IPS DF 19.7 (cell line): Measurements from ENCODE around the gene MED26.
"Not testable (repeated sequence)": the region's sequence is repeated elsewhere in the genome, so short reads cannot be mapped to it uniquely, and the experiment has no call there.

Experiments
- DNase-seq: peaks from one replicate; pipeline ENCODE4 v3.0.0-alpha.2; 2013; ENCODE audit warnings: low read depth, low spot score

Gene MED26

DNA sequence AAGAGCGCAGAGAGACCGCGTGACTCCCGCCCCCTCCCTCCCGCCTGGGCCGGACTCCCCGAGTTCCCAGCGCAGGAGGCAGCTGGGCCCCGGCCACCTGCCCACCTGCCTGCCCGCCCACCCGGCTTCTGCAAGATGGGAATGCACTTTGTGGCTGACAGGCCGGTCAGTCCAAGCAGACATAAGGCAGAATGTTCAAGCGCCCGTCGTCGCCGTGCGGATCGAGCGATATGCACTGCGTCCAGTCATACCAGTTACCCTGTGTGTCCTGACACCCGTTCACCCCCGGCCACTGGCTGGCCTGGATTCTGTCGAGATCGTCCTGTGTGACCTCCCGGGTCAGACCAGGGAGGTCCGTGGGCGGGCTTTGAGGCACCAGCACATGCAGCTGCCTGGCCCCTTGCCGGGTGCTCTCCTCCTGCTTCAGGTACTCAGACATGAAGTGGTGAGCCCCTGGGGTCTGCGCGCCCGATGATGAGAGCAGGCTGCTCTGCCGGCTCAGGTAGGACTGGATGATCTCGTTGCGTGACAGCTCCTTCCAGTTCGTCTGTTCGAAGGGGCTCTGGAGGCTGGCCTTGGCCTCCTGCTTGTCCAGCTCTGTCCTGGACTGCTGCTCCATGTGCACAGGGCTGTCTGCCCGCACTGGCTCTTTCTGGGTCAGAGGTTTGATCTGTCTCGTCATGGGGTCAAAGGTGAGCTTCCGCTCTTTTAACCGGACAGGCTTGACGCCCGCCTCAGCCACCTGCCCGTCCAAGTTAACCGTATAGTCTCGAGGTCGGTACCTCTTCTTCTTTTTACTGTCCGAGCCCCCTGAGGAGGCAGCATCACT lies 51.9 kb downstream of the MED26 start:
- no peak for DNase-seq

DNA sequence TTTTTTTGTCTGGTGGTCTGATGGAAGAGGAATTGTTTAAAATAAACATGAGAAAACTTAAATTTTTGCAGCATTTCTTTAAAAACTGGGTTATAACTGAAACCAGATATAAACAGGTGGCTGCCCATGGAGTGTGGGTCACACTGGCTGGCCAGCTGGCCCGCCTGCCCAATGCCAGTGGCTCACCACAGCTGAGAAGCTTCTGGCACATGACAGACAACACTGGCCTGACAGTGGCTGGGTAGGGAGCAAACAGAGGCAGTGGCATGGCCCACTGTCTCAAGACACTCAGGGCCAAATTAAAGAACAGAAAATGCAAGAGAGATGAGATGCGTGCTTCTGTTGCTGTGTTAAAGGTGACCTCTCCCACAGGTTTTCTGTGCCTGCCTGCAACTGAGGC lies 52.7 kb downstream of the MED26 start:
- DNase-seq: no peak

DNA sequence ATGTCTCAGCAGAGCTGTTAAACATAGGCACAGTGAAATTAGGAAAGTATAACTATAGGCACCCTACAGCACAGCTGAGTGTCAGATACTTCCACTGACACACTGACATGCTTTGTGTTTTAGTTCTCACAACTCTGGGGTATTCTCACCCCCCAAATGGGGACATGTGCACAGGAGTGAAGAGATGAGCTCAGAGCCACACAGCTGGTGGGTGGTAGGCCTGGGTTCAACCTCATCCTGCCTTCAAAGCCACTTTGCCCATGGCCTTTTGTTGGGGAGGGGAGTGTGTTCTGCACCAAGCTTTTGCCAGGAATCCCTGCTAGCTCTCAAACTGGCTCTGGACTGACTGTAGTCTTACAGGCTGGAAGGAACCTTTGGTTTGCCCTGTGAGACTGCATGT lies 54.1 kb downstream of the MED26 start:
- no peak for DNase-seq

DNA sequence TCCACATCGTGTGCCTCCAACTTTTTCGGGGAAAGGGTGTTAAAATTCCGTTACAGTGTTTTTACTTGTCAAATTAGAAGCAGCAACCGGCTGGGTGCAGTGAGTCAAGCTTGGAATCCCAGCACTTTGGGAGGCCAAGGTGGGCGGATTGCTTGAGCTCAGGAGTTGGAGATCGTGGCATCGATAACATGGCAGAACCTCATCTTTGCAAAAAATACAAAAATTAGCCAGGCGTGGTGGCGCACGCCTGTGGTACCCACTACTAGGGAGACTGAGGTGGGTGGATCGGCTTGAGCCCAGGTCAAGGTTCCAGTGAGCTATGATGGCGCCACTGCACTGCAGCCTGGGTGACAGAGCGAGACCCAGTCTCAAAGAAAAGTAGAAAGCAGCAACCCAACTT lies 54.7 kb downstream of the MED26 start:
- no peak for DNase-seq

DNA sequence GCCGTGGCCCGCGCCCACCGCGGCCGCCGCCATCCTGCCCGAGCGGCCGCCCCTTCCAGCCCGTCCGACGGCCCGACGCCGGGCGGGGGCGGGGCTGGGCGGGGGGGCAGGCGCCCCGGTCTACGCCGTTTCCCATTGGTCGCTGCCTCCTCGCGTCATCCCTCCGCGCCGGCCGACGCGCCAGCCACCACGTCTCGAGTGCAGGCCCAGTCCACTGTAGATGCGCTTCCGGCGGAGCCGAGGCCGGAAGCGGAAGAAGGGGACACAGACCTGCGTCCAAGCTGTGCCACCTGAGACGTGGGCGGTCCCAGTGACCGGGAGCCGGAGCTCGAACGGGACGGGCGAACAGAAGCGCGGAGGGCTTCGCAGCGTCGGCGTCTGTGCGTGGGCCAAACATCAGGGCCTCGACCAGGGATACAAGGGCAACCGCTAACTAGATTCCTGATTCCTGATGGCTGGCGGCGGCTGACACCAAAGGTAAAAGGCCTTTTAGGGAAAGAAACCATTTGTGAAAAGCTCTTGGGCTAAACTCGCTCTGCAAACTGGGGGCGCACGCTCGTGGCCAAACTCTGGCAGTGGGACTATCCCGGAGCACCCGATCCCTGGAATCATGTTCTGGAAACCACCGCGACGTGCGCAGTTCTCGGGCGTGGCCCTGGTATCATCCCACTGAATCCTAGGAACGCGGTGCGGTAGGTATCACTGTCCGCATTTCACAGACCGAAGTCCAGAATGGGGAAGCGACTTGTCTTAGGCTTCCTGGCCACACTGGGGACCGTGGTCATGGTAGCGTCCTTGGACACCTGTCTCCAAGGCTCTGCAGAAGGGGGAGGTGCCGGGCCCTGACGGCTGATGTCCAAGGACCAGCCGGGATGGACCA lies 55.4 kb downstream of the MED26 start, which contains the start of gene SLC35E1:
SLC35E1 (minus strand) TSS at position 84 of the 880 bp plus-strand sequence; CDS start at position 33, 51 bp downstream.
- DNase-seq: peak; percentile 88

DNA sequence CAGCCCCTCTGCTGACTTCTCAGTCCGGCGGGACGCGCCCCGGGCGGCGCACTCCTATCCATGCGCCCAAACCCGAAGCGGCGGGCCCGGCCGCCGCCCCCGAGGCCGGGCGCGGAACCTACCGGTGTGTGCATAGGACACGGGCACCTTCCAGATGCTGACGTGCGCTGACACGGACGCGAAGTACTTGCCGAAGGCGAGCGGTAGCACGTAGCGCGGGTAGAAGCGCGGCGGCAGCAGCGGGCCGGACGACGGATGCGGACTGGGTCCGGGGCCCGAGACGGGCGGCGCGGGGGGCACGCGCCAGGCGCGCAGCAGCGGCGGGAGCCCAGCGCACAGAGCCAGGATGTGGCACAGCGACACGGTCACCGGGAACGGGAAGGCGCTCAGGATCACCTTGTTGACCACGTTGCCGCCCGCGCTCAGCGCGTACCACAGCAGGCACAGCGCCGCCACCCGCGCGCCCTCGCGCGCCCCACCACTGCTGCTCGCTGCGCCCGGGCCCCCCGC lies 56.1 kb downstream of the MED26 start:
- no peak for DNase-seq

DNA sequence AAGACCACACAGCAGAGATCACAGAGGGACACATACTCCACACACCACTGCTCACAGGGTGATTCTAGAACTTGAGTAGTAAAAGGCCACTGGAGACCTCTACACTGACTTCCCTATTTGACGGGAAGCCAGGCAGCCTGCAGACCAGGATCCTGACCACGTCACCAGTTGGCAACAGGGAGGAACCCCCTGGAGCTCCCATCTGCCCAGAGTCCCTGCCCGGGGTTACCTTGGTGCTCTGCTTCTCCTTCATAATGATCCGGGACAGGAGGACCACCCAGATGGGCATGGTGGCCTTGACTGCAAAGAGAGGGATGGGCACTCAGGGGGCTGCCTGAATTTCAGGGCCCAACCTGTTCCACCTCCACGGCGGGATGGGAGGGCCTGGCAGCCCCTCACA lies 56.7 kb downstream of the MED26 start:
- no peak for DNase-seq

DNA sequence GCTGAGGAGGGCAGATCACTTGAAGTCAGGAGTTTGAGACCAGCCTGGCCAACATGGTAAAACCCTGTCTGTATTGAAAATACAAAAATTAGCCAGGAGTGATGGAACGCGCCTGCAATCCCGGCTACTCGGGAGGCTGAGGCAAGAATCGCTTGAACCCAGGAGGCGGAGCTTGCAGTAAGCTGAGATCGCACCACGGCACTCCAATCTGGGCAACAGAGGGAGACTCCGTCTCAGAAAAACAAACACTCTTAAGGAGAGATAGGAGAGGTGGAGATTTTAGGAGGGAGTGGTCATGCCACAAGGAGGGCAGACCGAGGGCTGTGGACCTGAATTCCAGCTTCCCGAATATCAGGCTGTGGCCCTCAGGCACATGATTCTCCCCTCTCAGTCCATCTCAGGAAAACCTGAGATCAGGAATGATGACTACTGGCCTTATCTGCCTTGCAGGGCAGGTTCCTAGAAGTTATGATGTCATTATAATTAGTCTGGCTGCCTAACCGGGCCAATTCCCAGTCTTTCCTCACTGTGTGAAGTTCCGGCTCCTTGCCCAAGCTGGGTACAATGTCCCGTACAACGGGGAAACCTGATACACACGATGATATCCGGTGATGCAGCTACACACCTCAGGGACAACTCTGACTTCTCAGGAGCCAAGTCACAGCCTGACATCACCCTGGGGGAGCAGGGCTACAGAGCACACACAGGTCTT lies 58.2 kb downstream of the MED26 start:
- DNase-seq: no peak

DNA sequence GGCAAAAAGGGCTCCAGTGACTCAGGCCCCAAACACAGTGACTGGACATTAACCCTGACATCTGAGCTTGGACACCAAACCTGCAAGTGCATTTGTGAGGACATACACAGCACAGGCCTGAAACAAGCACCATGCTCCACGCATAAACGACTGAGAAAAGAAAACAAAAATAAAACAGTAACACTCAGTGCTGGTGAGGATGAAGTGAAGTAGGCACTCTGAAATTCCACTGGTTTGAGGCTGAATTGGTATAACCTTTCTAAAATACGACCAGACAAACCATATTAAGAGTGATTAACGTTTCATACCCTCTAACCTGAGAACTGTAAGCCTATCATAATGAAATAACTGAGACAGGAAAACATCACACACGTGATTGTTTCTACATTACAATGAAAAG lies 61.3 kb downstream of the MED26 start:
- no peak for DNase-seq

DNA sequence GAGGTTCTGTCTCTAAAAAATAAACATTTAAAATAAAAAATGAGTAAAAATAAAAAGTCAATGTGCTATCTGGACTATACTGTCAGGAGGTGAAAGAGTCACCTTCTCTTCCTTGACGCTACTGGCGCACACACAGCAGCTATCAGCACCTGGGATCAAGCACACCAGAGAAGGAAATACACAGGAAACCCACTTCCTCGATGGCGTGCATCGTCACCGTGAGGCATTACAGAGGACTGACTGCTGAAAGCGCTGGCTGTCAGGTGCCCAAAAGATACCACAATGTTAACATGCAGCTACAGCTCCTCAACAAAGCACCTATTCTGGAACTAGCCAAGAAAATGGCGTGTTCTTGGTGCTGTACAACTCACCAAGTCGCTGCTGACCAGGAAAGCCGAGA lies 61.8 kb downstream of the MED26 start:
- DNase-seq: no peak

DNA sequence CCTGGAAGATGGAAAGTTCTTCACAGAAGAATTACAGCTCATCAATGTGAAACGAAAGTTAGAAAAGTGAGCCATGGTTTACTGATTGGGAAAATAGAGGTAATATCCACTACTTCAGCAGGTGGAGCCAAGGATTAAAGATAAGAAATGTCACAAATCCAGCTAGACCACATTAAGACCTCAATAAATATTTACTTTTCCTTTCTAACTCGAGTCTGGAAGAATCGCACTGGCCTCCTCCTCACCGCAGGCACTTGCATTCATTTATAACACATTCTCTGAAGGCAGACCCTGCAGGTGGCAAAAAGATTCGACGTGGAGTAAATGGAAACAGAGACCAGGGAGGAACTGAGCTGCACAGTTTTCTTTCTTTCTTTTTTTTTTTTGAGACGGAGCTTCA lies 63.2 kb downstream of the MED26 start:
- DNase-seq: no peak

DNA sequence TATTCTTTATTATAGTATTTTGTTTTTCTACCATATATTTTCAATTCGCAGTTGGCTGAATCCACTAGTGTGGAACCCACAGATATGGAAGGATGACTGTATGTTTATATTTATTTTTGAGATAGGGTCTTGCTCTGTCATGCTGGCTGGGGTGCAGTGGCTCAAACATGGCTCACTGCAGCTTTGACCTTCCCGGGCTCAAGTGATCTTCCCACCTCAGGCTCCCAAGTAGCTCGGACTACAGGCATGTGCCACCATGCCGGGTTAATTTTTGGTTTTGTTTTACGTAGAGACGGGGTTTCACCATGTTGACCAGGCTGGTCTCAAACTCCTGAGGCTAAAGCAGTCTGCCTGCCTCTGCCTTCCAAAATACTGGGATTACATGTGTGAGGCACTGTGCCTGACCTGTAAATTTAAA lies 65.4 kb downstream of the MED26 start:
- DNase-seq: no peak

DNA sequence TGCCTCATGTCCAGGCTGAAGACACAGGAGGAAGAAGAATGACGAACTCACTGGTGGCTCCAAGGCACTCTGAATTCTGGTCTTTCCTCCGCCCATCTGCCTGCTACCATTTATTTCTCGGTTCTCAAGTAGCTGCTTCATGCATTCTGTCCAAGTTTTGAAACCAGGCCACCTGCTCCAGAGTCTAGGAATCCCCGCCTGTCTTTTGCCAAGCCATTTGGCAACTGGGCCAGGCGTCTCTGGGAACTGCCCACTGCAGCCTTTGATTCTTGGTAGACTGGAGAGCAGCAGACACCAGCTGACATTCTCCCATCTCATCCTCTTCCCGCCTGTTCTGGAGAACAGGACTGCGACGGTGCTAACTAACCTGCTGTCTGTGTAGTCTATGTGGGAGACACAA lies 66.6 kb downstream of the MED26 start:
- DNase-seq: no peak

DNA sequence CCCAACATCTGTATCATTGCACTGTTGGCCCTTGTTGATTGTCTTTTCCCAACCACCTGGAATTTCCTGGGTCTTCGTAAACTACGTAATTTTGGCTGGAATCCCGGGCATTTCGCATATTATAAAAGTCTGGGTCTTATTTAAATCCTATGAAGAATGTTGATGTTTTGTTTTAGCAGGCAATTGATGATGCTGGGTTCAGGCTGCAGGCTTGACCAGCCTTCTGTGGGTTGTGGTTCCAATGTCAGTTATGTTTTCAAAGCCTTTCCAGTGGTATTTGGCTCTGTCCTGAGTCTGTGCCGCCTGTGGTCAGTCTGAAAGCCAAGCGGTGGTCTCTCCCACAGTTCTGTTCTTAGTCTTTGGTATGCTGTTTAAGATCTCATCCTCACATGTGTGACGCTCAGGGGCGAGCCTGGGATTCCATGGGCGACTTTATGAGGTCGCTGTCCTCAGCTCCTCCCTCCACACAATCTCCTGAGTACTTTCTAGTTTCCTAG lies 68.2 kb downstream of the MED26 start:
- DNase-seq: no peak

DNA sequence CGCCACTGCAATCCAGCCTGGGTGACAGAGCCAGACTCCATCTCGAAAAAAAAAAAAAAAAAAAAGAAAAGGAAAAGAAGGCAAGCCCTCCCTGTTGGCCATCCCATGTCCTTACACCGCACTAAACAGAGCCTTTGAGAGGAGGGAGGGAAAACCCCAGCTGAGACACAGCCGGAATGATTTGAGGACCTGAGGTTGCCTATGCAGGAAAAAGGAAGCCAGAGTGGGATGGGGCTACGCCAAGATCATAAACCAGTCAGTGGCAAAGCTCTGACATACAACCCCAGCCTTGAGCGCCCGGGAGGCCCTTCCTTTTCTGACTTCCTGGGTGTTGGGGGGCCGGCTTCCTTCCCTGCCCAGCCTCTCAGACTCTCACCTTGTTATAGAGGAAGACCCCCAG lies 73.2 kb downstream of the MED26 start:
- no peak for DNase-seq

DNA sequence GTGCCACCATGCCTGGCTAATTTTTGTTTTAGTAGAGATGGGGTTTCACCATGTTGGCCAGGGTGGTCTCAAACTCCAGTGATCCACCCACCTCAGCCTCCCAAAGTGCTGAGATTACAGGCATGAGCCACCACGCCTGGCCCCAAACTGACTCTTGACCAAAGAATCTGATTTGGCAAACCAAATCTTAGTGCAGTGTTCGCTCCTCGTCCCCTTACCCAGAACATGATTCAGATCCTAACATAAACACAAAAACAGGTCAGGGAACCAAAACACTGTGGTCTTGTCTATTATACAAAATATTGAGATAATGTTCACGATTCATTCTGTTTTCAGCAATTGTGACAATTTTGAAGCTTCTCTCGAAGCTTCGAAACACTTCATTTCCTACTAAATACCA lies 76.1 kb downstream of the MED26 start:
- not testable (repeated sequence) for DNase-seq

DNA sequence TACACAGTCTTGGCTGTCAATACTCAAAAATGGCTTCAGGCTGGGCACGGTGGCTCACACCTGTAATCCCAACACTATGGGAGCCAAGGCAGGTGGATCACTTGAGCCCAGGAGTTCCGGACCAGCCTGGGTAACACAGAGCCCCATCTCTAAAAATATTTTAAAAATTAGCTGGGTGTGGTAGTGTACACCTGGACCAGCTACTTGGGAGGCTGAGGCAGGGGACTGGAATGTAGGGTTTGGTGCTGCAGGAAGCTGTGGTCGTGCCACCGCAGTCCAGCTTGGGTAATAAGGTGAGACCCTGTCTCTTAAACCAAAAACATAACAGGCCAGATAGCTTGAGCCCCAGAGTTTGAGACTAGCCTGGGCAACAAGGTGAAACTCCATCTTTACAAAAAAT lies 79.0 kb downstream of the MED26 start:
- DNase-seq: no peak

DNA sequence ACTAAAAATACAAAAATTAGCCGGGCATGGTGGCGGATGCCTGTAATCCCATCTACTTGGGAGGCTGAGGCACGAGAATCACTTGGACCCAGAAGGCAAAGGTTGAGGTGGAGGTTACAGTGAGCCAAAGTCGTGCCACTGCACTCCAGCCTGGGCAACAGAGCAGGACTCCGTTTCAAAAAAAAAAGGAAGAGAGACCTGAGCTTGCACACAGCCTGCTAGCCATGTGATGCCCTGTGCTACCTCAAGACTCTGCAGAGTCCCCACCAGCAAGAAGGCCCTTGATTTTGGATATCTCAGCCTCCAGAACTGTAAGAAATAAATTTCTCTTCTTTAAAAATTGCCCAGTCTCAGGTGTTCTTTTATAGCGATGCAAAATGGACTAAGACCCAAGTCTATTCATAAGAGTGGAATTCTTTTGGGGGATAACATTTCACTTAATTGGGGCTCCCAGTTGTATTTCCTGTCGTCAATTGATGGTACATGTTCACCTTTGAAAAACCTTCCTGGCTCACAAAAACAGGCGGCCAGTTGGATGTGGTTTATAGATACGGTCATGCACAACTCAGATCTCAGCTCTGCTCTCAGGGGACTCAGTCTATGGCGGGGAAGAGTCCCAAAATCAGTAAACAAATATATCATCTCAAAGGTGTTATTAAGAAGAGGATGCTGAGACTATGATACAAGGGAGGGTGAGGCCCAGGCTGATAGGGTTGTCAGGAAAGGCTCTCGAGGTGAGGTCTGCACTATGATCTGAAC lies 83.4 kb downstream of the MED26 start:
- no peak for DNase-seq

DNA sequence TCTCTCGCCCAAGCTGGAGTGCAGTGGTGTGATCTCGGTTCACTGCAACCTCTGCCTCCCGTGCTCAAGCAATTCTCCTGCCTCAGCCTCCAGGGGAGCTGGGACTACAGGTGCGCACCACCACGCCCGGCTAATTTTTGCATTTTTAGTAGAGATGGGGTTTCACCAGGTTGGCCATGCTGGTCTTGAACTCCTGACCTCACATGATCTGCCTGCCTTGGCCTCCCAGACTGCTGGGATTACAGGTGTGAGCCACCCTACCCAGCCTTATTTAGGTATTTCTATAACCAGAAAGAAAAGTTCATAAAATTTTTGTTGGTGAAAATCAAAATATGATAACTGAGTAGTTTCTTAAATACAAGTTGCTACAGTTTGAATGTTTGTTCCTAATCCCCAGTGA lies 84.3 kb downstream of the MED26 start:
- not testable (repeated sequence) for DNase-seq

DNA sequence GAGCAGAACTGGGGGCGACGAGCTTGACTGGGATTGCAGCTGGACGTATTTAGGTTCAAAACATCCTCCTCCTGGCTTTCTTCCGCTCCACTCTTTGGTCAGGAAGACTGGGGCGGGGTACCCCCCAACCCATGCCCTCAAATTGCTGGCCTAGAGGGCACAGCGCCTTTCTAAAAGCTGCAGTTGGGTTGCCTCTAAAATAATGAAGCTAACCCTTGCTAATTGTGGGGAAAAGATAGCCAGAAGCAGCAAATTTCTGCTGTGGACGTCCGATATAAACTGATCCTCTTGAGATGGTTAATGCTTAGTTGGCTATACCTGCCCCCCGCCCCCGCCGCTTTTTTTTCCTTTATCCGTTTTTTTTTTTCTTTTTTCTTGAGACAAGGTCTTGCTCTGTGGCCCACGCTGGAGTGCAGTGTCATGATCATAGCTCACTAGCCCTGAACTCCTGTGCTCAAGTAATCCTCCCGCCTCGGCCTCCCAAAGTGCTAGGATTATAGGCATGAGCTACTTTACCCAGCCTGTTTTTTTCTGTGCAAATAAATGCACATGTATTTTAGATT lies 85.0 kb downstream of the MED26 start:
- no peak for DNase-seq
